Astrocyte (in vitro differentiated cells and primary cell): Measurements from ENCODE around the gene PRKAG2. TPM values are rescaled to one million over a fixed set of nuclear protein-coding genes. Genes with fewer than 3 reads are reported as not detected.

Experiments
- DNase-seq: peaks from one replicate; pipeline ENCODE4 v3.0.0-alpha.2; 2010; ENCODE audit warnings: low read depth
- FAIRE-seq: peaks from 2 replicates; lab custom pipeline; 2011; peaks lifted over from hg19 to GRCh38; lab: Jason Lieb, UNC
- H2AFZ ChIP-seq: 2 replicates; pipeline ENCODE4 v1.6.0; 2012; ENCODE audit warnings: low read depth, low read length, inconsistent platforms
- H3K27ac ChIP-seq: 2 replicates; pipeline ENCODE4 v1.5.1; 2011; ENCODE audit warnings: low read depth, low read length, inconsistent platforms
- H3K27me3 ChIP-seq: 2 replicates; pipeline ENCODE4 v1.6.0; 2011; ENCODE audit warnings: low read length, inconsistent platforms; ENCODE audit not compliant: insufficient read depth
- H3K36me3 ChIP-seq: 2 replicates; pipeline ENCODE4 v1.5.1; 2011; ENCODE audit warnings: low read length, inconsistent platforms; ENCODE audit not compliant: insufficient read depth
- H3K4me1 ChIP-seq: 2 replicates; pipeline ENCODE4 v1.5.1; 2011; ENCODE audit warnings: low read length, inconsistent platforms; ENCODE audit not compliant: insufficient read depth
- H3K4me2 ChIP-seq: 2 replicates; pipeline ENCODE4 v1.6.0; 2012; ENCODE audit warnings: low read length, inconsistent platforms
- H3K4me3 ChIP-seq: 2 replicates; pipeline ENCODE4 v1.5.1; 2011; ENCODE audit warnings: low read depth, mild to moderate bottlenecking, low read length, inconsistent platforms; ENCODE audit not compliant: insufficient read depth
- H3K79me2 ChIP-seq: 2 replicates; pipeline ENCODE4 v1.6.0; 2012; ENCODE audit warnings: mild to moderate bottlenecking, low read length, inconsistent platforms; ENCODE audit not compliant: insufficient read depth
- H3K9ac ChIP-seq: 2 replicates; pipeline ENCODE4 v1.6.0; 2012; ENCODE audit warnings: mild to moderate bottlenecking, low read length, inconsistent platforms
- H3K9me3 ChIP-seq: 2 replicates; pipeline ENCODE4 v1.5.1; 2012; ENCODE audit warnings: low read depth, mild to moderate bottlenecking, low read length, inconsistent platforms; ENCODE audit not compliant: insufficient read depth
- H4K20me1 ChIP-seq: 2 replicates; pipeline ENCODE4 v1.6.0; 2012; ENCODE audit warnings: low read length, inconsistent platforms; ENCODE audit not compliant: insufficient read depth
- H3K27ac Mint-ChIP-seq: one replicate; pipeline ENCODE4 v1.8.0; 2021; ENCODE audit warnings: mild to moderate bottlenecking, mixed read lengths; ENCODE audit not compliant: unreplicated experiment
- H3K27me3 Mint-ChIP-seq: one replicate; pipeline ENCODE4 v1.8.0; 2021; ENCODE audit warnings: low read depth, mixed read lengths; ENCODE audit not compliant: unreplicated experiment
- H3K36me3 Mint-ChIP-seq: one replicate; pipeline ENCODE4 v1.8.0; 2021; ENCODE audit warnings: low read depth, mixed read lengths; ENCODE audit not compliant: unreplicated experiment
- H3K4me1 Mint-ChIP-seq: one replicate; pipeline ENCODE4 v1.8.0; 2021; ENCODE audit warnings: low read depth, mixed read lengths; ENCODE audit not compliant: unreplicated experiment
- H3K4me3 Mint-ChIP-seq: one replicate; pipeline ENCODE4 v1.8.0; 2021; ENCODE audit warnings: mild to moderate bottlenecking, moderate library complexity, mixed read lengths; ENCODE audit not compliant: unreplicated experiment
- H3K9me3 Mint-ChIP-seq: one replicate; pipeline ENCODE4 v1.8.0; 2021; ENCODE audit warnings: mild to moderate bottlenecking, mixed read lengths; ENCODE audit not compliant: unreplicated experiment
- EZH2 ChIP-seq: IDR thresholded peaks from 2 replicates; pipeline ENCODE4 v1.6.1; 2012; ENCODE audit warnings: mild to moderate bottlenecking, low read length, inconsistent platforms; ENCODE audit not compliant: insufficient read depth
- total RNA-seq: library from RNA; stranded (reverse); gene quantifications from 2 replicates; pipeline ENCODE4 v1.2.1, GENCODE V29; 2021
- TF ChIP-seq, protein P1 (sequence below): IDR thresholded peaks from 2 replicates; pipeline ENCODE4 v1.5.1; 2011; ENCODE audit warnings: low read depth, mild to moderate bottlenecking, inconsistent platforms, low read length, moderate library complexity; ENCODE audit not compliant: insufficient read depth

Gene PRKAG2
- total RNA-seq, 1 donor from 2014 or later, result 40.7 TPM

DNA sequence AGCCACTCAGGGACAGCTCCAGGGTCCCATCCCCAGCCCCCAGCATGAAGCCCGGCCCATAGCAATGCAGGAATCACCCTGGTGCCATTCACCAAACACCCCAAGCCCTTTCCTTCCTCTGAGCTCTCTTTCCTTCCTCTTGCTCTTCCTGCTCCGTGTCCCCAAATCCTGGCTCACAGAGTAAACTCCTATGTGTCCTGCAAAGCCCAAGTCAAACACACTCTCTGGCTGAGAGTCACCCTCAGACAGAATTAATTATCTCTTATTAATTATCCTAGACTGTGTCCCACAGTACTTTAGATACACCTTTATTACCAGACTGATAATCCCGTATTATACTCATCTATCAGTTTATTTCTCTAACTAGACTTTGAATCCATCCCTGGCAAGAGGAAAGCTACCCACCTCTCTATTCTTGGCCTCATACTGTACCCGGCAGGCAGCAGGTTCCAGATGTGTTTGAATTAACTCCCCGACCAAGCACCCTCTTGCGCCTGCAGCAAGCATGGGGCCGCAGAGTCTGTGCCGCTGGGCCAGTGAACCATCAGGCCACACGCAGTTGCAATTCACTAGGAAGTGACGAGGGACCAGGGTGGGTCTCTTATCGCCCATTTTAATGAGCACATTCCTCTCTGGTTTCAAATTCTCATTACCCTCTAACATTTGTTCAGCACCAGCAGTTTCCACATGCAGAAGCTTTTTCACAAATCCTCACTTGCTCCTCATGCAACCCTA, 86.7 kb downstream of the PRKAG2 start:
- TF ChIP-seq, protein P1, sequence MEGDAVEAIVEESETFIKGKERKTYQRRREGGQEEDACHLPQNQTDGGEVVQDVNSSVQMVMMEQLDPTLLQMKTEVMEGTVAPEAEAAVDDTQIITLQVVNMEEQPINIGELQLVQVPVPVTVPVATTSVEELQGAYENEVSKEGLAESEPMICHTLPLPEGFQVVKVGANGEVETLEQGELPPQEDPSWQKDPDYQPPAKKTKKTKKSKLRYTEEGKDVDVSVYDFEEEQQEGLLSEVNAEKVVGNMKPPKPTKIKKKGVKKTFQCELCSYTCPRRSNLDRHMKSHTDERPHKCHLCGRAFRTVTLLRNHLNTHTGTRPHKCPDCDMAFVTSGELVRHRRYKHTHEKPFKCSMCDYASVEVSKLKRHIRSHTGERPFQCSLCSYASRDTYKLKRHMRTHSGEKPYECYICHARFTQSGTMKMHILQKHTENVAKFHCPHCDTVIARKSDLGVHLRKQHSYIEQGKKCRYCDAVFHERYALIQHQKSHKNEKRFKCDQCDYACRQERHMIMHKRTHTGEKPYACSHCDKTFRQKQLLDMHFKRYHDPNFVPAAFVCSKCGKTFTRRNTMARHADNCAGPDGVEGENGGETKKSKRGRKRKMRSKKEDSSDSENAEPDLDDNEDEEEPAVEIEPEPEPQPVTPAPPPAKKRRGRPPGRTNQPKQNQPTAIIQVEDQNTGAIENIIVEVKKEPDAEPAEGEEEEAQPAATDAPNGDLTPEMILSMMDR, result no peak
- no peak for TF ChIP-seq EZH2
- Histone ChIP-seq H3K4me3 (no peak overlapping the region), H3K27ac (no peak overlapping the region), H3K27me3 (peaks cover 17% of the 10 kb centered on the region), H4K20me1 (no peaks in the 10 kb centered on the region), H3K4me2 (no peak overlapping the region), H3K4me1 (peaks cover 5% of the 10 kb centered on the region), H3K36me3 (no peaks in the 10 kb centered on the region), H2AFZ (no peak overlapping the region), H3K9ac (no peak overlapping the region), H3K79me2 (no peaks in the 10 kb centered on the region), H3K9me3 (no peaks in the 10 kb centered on the region)
- H3K36me3 Mint-ChIP-seq, result no peaks in the 10 kb centered on the region
- DNase-seq (no peak), FAIRE-seq (no peak)
- no peaks in the 10 kb centered on the region for H3K4me1 Mint-ChIP-seq
- H3K9me3 Mint-ChIP-seq, result peaks cover 3% of the 10 kb centered on the region
- no peak overlapping the region for H3K27ac Mint-ChIP-seq
- H3K27me3 Mint-ChIP-seq, result peaks cover 52% of the 10 kb centered on the region
- H3K4me3 Mint-ChIP-seq, result no peak overlapping the region

DNA sequence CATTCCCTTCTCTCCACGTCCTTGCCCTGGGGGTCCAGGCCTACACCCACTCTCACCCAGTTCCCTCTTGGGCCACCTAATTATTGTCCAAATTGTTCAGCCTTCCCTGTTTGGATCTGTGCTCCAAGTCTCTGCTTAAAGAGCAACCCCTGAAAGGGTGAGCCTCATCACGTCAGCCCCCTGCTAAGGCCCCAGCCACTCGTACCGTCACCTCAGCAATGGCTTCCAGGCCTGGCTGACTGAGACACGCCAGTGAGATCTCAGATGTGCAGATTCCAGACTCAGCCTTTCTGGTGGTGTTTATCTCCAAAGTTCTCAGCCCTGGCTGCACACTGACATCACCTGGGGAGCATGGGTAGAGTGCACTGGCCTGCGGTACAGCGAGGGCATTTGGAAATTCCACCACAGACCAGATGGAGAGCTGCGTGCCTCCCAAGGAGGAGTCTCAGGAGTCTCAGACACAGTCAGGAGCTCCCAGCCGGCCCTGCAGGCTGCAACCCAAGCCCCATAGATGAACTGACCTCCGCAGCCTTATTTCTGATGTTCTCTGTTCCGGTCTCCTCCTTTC, 87.5 kb downstream of the PRKAG2 start:
- peaks cover 17% of the 10 kb centered on the region for H3K27me3 ChIP-seq
- no peak overlapping the region for H2AFZ ChIP-seq
- no peaks in the 10 kb centered on the region for H3K36me3 ChIP-seq
- Mint-ChIP-seq H3K36me3 (no peaks in the 10 kb centered on the region), H3K27ac (no peak overlapping the region), H3K27me3 (peaks cover 56% of the 10 kb centered on the region), H3K4me1 (no peaks in the 10 kb centered on the region), H3K9me3 (peaks cover 3% of the 10 kb centered on the region), H3K4me3 (no peak overlapping the region)
- no peak overlapping the region for H3K4me3 ChIP-seq
- FAIRE-seq (no peak), DNase-seq (no peak)
- H3K79me2 ChIP-seq, result no peaks in the 10 kb centered on the region
- H3K4me2 ChIP-seq, result no peak overlapping the region
- H3K9me3 ChIP-seq, result no peaks in the 10 kb centered on the region
- no peak overlapping the region for H3K27ac ChIP-seq
- TF ChIP-seq EZH2, result no peak
- TF ChIP-seq, protein P1, result no peak
- H3K4me1 ChIP-seq, result no peaks in the 10 kb centered on the region
- H3K9ac ChIP-seq, result no peak overlapping the region
- no peaks in the 10 kb centered on the region for H4K20me1 ChIP-seq

DNA sequence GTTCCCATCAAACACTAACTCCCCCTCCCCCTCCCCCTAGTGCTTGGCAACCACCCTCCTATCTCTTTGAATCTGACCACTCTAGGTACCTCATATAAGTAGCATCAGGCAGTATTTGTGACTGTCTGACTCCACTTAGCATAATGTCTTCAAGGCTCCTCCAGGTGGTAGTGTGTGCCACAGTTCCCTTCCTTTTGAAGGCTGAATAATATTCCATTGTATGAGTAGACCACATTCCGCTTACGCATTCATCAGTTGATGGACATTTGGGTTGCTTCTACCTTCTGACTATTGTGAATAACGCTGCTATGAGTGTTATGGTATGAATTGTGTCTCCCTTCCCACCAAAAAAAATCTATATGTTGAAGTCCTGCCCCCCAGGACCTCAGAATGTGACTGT, 89.6 kb downstream of the PRKAG2 start:
- no peak for TF ChIP-seq EZH2
- TF ChIP-seq, protein P1, result no peak
- H3K27ac Mint-ChIP-seq, result no peak overlapping the region
- H3K9me3 Mint-ChIP-seq, result peaks cover 3% of the 10 kb centered on the region
- Histone ChIP-seq H3K79me2 (no peaks in the 10 kb centered on the region), H3K36me3 (no peaks in the 10 kb centered on the region), H4K20me1 (no peaks in the 10 kb centered on the region), H3K4me1 (peaks cover 8% of the 10 kb centered on the region), H3K4me3 (no peak overlapping the region), H3K27me3 (peaks cover 11% of the 10 kb centered on the region), H2AFZ (no peak overlapping the region), H3K9me3 (no peaks in the 10 kb centered on the region), H3K9ac (no peak overlapping the region), H3K4me2 (no peak overlapping the region), H3K27ac (no peak overlapping the region)
- DNase-seq (no peak), FAIRE-seq (no peak)
- peaks cover 60% of the 10 kb centered on the region for H3K27me3 Mint-ChIP-seq
- no peaks in the 10 kb centered on the region for H3K4me1 Mint-ChIP-seq
- H3K4me3 Mint-ChIP-seq, result no peak overlapping the region
- H3K36me3 Mint-ChIP-seq, result no peaks in the 10 kb centered on the region
